Middle frontal gyrus (tissue), 1 donor: ENCODE measurements around the gene RNASE12.

ENCODE experiments used
- DNase-seq: peaks from one replicate; pipeline ENCODE4 v3.0.0-alpha.2; 2015; ENCODE audit warnings: low spot score; ENCODE audit errors: extremely low spot score

The RNASE12 gene

DNA sequence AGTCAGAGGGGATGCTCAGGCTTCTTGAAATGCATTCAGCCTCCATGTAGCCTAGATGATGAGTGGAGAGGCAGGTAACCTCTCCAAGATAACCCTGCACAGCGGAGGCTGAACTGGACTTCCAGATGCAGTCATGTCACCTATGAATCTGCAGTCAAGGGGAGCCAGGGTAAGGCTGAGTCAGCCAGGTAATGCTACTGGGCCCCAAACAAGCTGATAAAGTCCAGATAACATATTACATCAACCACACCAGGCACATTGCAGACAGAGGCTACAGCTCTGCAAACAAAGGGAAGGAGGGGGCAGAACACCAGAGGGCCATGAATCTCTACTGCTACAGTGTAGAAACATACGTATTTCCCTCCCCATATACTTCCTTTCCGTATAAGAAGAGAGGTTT, 44.3 kb downstream of the RNASE12 start:
- no peak for DNase-seq
